Tibial nerve (tissue), 4 donors: ENCODE data around the gene PRDM2. TPM values are rescaled to one million over a fixed set of nuclear protein-coding genes. Genes with fewer than 3 reads are reported as not detected.

Source experiments
- DNase-seq, 2 donors: peaks; one replicate each; pipeline ENCODE4 v3.0.0-alpha.2; 2019; ENCODE audit warnings: low spot score in 2 of 2
- H3K27ac ChIP-seq, 4 donors: fragments of 200-600 bp; sonication (generic) in 3 of 4; one replicate each; pipeline ENCODE4 v1.5.1; 2017 to 2019; ENCODE audit warnings: mild to moderate bottlenecking in 1 of 4
- H3K27me3 ChIP-seq, 2 donors: fragments of 200-600 bp; sonication (generic) in 1 of 2; one replicate each; pipeline versions ENCODE4 v1.5.1 to v1.6.0; 2017 to 2019
- H3K36me3 ChIP-seq, 3 donors: fragments of 200-600 bp; sonication (generic); one replicate each; pipeline ENCODE4 v1.5.1; 2018 to 2019
- H3K4me1 ChIP-seq, 4 donors: fragments of 200-600 bp; sonication (generic) in 3 of 4; one replicate each; pipeline ENCODE4 v1.5.1; 2017 to 2019
- H3K4me3 ChIP-seq, 4 donors: fragments of 200-600 bp; sonication (generic) in 3 of 4; one replicate each; pipeline ENCODE4 v1.5.1; 2017 to 2019; ENCODE audit warnings: mild to moderate bottlenecking in 1 of 4, moderate library complexity in 1 of 4
- H3K9me3 ChIP-seq, 4 donors: fragments of 200-600 bp; sonication (generic) in 3 of 4; one replicate each; pipeline ENCODE4 v1.5.1; 2017 to 2019
- EP300 ChIP-seq, 2 donors: sonication (generic); formaldehyde crosslinking; IDR thresholded peaks; one replicate each; pipeline ENCODE4 v1.6.1; 2017; ENCODE audit warnings: antibody characterized with exemption in 2 of 2, mild to moderate bottlenecking in 1 of 2
- POLR2A ChIP-seq, 2 donors: fragments of 450-650 bp; IDR thresholded peaks; one replicate each; pipeline ENCODE4 v1.6.1; 2017; ENCODE audit warnings: antibody characterized with exemption in 2 of 2, mild to moderate bottlenecking in 2 of 2, moderate library complexity in 2 of 2
- WGBS, 2 donors: methylation state at CpG; one replicate each; pipeline ENCODE4 v1.1.5; 2018; 5-methylcytosine and 5-hydroxymethylcytosine counted together
- total RNA-seq, 4 donors: library from RNA; depleted of rRNA; stranded (reverse); fragments of >200 nt; gene quantifications; one replicate each; pipeline ENCODE4 v1.1.0, GENCODE V29; 2016
- TF ChIP-seq, protein P1 (sequence below), 5 experiments: fragments of 200-600 bp in 3 of 5; fragments of 450-650 bp in 2 of 5; sonication (generic) in 3 of 5; IDR thresholded peaks; one replicate each; pipeline ENCODE4 v1.5.1; 2016 to 2019; ENCODE audit warnings: antibody characterized with exemption in 5 of 5, mild to moderate bottlenecking in 3 of 5, moderate library complexity in 2 of 5

Gene PRDM2
- total RNA-seq, 4 donors from 2014 or later, result 26.4 to 48.8 (median 46.5) TPM

GRCh38 chr1:13864760-13865159 lies 164.8 kb downstream of the PRDM2 start:
- DNase-seq, result no peak

GRCh38 chr1:13865851-13866250 lies 165.9 kb downstream of the PRDM2 start:
- no peaks in the 10 kb centered on the region for H3K27me3 ChIP-seq
- no peak overlapping the region for H3K27ac ChIP-seq
- TF ChIP-seq POLR2A (IDR thresholded peaks at IDR 0.05) (no peak), EP300 (IDR thresholded peaks at IDR 0.05) (no peak)
- TF ChIP-seq, protein P1, sequence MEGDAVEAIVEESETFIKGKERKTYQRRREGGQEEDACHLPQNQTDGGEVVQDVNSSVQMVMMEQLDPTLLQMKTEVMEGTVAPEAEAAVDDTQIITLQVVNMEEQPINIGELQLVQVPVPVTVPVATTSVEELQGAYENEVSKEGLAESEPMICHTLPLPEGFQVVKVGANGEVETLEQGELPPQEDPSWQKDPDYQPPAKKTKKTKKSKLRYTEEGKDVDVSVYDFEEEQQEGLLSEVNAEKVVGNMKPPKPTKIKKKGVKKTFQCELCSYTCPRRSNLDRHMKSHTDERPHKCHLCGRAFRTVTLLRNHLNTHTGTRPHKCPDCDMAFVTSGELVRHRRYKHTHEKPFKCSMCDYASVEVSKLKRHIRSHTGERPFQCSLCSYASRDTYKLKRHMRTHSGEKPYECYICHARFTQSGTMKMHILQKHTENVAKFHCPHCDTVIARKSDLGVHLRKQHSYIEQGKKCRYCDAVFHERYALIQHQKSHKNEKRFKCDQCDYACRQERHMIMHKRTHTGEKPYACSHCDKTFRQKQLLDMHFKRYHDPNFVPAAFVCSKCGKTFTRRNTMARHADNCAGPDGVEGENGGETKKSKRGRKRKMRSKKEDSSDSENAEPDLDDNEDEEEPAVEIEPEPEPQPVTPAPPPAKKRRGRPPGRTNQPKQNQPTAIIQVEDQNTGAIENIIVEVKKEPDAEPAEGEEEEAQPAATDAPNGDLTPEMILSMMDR (IDR thresholded peaks at IDR 0.05), result no peak
- no peaks in the 10 kb centered on the region for H3K4me1 ChIP-seq
- no peaks in the 10 kb centered on the region for H3K36me3 ChIP-seq
- H3K4me3 ChIP-seq, result no peak overlapping the region
- no peaks in the 10 kb centered on the region for H3K9me3 ChIP-seq
- WGBS, 2 donors, result 53 to 75% methylated on average over 3 of the region's 3 CpGs
- DNase-seq, result no peak

More at GRCh38 chr1:13864760-13865159, 164.8 kb downstream of the PRDM2 start:
- no peaks in the 10 kb centered on the region for H3K36me3 ChIP-seq
- no peaks in the 10 kb centered on the region for H3K27me3 ChIP-seq
- no peak for TF ChIP-seq POLR2A (IDR thresholded peaks at IDR 0.05)
- TF ChIP-seq EP300 (IDR thresholded peaks at IDR 0.05), result no peak
- TF ChIP-seq, protein P1 (IDR thresholded peaks at IDR 0.05), result no peak
- no peaks in the 10 kb centered on the region for H3K9me3 ChIP-seq
- no peak overlapping the region for H3K4me3 ChIP-seq
- no peak overlapping the region for H3K27ac ChIP-seq
- WGBS, 2 donors, result 81 to 86% methylated on average over 5 of the region's 5 CpGs
- H3K4me1 ChIP-seq, result no peaks in the 10 kb centered on the region

- H3K27me3 ChIP-seq, result no peaks in the 10 kb centered on the region
- no peaks in the 10 kb centered on the region for H3K9me3 ChIP-seq
- no peak for DNase-seq
- H3K4me1 ChIP-seq, result no peaks in the 10 kb centered on the region
- no peaks in the 10 kb centered on the region for H3K36me3 ChIP-seq
- TF ChIP-seq EP300 (IDR thresholded peaks at IDR 0.05) (no peak), POLR2A (IDR thresholded peaks at IDR 0.05) (no peak)
- TF ChIP-seq, protein P1 (IDR thresholded peaks at IDR 0.05), result no peak
- H3K27ac ChIP-seq, result no peak overlapping the region
- H3K4me3 ChIP-seq, result no peak overlapping the region
- 78 to 83% methylated on average over 7 of the region's 7 CpGs for WGBS, 2 donors
These were observed 167.6 kb downstream of the PRDM2 start for GRCh38 chr1:13867603-13868002.

DNA sequence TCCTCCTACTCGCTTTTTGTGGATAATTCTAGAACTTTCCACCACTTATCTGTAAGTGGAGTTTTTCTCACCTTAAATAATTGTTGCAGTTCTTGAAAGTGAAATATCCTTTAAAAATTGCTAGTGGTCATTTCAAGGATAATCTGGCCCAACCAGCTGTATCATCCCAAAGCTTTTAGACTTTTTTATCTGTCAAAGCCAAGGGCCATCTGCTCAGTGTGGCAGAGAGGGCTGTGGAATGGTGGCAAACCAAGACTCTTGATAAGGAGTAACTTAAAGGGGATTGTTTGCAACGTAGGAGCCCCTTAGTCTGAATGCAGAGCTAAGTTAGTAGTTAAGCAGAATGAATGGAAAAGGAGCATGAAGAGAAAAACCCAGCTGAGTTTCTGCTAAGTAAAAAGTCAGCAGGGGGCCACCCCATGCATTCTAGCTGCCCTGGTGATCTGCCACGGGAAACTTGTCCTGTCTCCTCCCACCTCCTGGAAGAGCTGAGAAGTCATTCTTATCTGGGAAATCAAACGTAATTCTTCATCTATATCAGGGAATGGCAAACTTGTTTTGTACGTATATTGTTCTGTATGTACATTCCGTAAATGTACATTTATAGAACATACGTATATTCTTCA lies 169.3 kb downstream of the PRDM2 start:
- no peak for DNase-seq
- Histone ChIP-seq H3K27ac (no peak overlapping the region), H3K27me3 (no peaks in the 10 kb centered on the region), H3K4me1 (no peaks in the 10 kb centered on the region), H3K9me3 (no peaks in the 10 kb centered on the region), H3K36me3 (no peaks in the 10 kb centered on the region), H3K4me3 (no peak overlapping the region)
- WGBS, 2 donors, result 57% methylated on average over 7 of the region's 7 CpGs
- TF ChIP-seq, protein P1 (IDR thresholded peaks at IDR 0.05), result no peak
- TF ChIP-seq EP300 (IDR thresholded peaks at IDR 0.05) (no peak), POLR2A (IDR thresholded peaks at IDR 0.05) (no peak)

- no peak for DNase-seq
These were observed 171.4 kb downstream of the PRDM2 start for GRCh38 chr1:13871413-13871812.

More at GRCh38 chr1:13871413-13871812, 171.4 kb downstream of the PRDM2 start:
- Histone ChIP-seq H3K27me3 (no peaks in the 10 kb centered on the region), H3K36me3 (no peaks in the 10 kb centered on the region), H3K27ac (no peak overlapping the region), H3K9me3 (peaks cover 0 to 5% (median 0%) of the 10 kb centered on the region in 4 donors), H3K4me1 (no peaks in the 10 kb centered on the region), H3K4me3 (no peak overlapping the region)
- WGBS, 2 donors, result 83 to 92% methylated on average over 2 of the region's 2 CpGs
- TF ChIP-seq EP300 (IDR thresholded peaks at IDR 0.05), result no peak
- TF ChIP-seq, protein P1 (IDR thresholded peaks at IDR 0.05), result no peak
- no peak for TF ChIP-seq POLR2A (IDR thresholded peaks at IDR 0.05)
